ENCODE data around the gene EXOC4.

EXOC4 gene

GRCh38 chr7:133365917-133366316 is 113.0 kb downstream of the EXOC4 start:
- no peak for DNase-seq

- DNase-seq = peak; percentile 18
These were observed 114.7 kb downstream of the EXOC4 start for GRCh38 chr7:133367561-133367960.

GRCh38 chr7:133369130-133369529 is 116.3 kb downstream of the EXOC4 start:
- no peak for DNase-seq

- no peak for DNase-seq
These were observed 118.7 kb downstream of the EXOC4 start for GRCh38 chr7:133371616-133372015.

GRCh38 chr7:133372337-133372736 is 119.5 kb downstream of the EXOC4 start:
- no peak for DNase-seq

DNA sequence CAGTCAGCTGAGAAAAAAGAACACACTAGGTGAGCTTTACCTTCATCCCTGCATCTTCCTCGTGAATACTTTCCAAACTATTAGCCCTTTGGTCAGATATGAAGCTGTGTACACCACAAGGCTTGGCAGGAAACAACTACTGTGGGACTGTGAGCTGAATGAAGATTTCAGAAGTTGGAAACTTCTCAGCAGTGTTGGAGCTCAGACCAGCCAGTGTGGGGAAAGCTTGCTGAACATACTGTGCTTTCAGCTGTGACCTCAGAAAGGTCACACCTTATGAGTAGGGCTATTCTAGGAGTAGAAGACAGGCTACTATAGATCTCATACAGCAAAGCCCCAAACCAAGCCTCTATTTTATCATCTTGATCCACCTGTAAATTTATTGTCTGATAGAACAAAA is 123.6 kb downstream of the EXOC4 start:
- DNase-seq = no peak

GRCh38 chr7:133381965-133382364 is 129.1 kb downstream of the EXOC4 start:
- no peak for DNase-seq

- DNase-seq = no peak
These were observed 130.1 kb downstream of the EXOC4 start for GRCh38 chr7:133382775-133383559.

DNA sequence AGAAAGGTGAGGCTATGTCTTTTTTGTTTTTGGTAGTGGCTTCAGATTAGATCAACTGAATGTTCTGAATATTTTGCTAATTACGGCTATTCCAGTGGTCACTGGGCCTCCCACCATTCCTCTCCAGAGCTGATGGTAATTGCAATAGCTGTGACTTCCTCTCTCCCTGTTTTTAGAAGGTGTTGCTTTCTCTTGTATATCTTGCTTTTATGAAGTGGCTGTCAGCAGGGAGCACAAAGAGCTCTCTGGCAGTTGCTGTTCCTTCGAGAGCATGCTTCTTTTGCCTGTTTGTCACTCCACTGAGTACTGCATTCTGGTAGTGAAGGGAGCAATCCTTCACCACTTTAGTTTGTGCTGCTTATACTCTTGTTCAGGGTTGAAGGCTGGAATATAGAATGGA is 133.3 kb downstream of the EXOC4 start:
- no peak for DNase-seq

GRCh38 chr7:133389727-133390126 is 136.8 kb downstream of the EXOC4 start:
- DNase-seq = no peak

DNA sequence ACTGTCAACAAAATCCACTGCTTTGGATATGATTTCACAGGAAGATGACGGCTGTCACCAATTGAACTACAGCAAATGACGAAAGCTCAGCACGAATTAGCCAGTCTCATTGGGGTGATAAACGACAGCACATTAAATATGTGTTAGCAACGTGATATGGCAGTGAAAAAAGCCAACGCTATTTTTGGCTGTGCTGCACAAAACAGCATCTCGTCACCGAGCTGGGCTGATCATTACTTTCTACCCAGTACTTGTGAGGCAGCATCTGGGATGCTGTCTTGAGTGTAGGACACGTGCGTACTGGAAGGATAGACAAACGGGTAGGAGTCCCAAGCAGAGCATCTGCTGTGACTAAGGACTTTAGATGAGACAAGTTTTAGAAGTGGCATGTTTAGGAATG is 138.3 kb downstream of the EXOC4 start:
- DNase-seq = no peak

DNA sequence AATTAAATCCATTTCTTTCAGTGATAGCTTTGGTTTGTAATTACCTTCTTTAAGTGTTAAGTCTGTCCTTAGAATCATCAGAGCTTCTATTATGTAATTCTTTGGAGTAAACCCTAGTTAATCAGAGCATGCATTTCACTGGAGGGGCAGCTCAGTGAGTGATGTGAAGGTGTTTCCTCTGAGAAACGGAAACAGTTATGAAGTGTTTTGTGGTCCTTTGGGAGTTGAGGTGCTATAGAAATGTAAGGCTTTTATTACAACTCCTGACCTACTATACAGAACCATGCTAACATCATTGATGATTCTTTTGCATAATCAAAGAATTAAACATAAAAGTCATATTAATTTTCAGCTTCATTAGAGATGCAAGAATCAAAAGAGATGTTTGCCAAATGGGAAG is 141.5 kb downstream of the EXOC4 start:
- no peak for DNase-seq

GRCh38 chr7:133395551-133395950 is 142.7 kb downstream of the EXOC4 start:
- DNase-seq = no peak

DNA sequence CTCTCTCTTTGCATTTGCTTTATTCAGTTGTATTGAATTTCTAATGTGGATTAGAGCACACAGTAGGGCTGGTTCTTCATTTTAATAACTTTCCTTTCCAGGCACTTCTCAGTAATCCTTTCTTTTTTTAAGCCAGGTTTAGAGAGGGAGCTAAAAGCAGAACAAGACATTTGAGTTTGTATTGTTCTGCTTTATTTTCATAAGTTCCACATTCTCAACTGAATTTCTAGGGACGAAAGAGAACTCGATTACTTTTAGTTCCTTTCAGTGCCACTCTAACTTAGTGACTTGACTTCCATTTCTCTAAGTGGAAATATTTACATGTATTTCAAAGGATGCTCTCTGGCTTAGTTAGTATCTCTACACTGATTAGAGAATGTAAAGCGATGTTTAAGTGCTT is 145.6 kb downstream of the EXOC4 start:
- peak; percentile 32 for DNase-seq

- DNase-seq = no peak
These were observed 148.3 kb downstream of the EXOC4 start for GRCh38 chr7:133401225-133401624.

- no peak for DNase-seq
These were observed 155.3 kb downstream of the EXOC4 start for GRCh38 chr7:133408212-133408611.

- DNase-seq = no peak
These were observed 156.5 kb downstream of the EXOC4 start for GRCh38 chr7:133409421-133409820.

- no peak for DNase-seq
These were observed 157.1 kb downstream of the EXOC4 start for GRCh38 chr7:133409966-133410365.

GRCh38 chr7:133411395-133411794 is 158.5 kb downstream of the EXOC4 start:
- DNase-seq = no peak

DNA sequence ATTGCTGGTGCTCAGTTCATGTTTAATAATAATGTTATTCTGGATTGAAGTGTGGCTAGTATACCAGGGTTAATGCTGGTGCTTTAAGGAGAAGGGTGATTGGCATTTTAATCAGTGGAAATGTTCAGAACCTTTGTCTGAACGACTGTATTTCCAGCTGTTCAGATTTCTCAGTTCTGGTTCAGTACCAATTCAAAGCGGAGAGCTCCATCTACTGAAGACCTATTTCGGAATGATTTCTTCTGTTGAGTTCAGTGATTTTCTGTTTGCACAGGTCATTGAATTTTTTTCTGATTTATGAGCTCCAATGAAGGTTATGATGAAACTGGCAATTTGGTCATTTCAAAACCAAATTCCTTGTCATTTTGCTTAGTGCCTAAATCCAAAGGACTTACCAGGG is 160.1 kb downstream of the EXOC4 start:
- no peak for DNase-seq

GRCh38 chr7:133419041-133419440 is 166.2 kb downstream of the EXOC4 start:
- DNase-seq = no peak

DNA sequence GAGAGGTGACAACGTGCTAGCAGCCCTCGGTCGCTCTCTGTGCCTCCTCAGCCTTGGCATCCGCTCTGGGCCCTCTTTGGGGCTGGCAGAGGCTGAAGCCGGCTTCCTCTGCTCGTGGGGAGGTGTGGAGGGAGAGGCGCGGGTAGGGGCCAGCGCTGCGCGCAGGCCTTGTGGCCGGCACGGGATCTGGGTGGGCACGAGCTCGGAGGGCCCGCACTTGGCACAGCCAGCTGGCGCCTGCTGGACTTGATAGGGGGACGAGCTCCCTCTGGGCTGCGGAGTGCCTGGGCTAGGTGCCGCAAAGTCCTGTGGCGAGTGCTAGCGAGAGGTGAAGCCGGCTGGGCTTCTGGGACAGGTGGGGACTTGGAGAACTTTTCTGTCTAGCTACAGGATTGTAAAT is 170.7 kb downstream of the EXOC4 start:
- DNase-seq = no peak

GRCh38 chr7:133428326-133428725 is 175.4 kb downstream of the EXOC4 start:
- no peak for DNase-seq

DNA sequence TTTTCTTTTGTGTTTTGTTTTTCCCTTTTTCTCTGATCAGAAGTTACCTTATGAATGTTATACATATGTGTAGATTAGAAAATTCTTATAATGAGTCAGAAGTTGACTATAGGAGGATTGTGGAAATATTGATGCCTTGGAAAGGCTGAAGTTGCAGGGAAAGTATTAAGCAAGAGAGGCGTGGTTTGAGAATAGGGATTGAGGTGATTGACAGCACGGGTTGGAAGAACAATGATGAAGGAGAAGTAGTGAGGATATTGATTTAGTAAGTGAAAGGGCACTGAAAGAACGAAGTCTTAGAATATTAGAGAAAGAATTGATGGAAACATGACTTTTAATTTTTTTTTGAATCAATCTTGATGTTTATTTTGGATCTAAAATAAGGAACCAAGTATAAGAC is 176.0 kb downstream of the EXOC4 start:
- no peak for DNase-seq

- DNase-seq = no peak
These were observed 176.5 kb downstream of the EXOC4 start for GRCh38 chr7:133429371-133429770.
